Measurements from ENCODE around the gene NFAM1.

Gene NFAM1

DNA sequence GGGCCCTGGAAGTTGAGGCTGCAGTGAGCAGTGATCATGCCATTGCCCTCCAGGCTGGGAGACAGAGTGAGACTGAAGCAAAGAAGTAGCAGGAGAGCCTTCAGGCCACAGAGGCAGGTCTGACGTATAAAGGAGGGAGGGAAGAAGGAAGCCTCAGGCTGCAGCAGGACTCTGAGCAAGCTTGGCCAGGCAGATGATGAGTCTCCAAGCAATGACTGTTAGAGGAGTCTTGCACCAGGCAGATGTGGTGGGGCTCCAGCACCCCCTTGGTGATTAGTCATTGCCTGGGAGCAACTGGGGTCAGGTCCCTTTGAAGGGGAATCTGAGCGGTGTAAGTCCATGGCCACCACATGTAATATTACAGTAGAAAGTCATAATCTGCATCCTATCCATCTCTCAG lies 36.6 kb upstream of the NFAM1 start:
- DNase-seq (ENCODE audit: insufficient read length, low spot score) (no peak), FAIRE-seq (no peak)
- TF ChIP-seq, protein P1, sequence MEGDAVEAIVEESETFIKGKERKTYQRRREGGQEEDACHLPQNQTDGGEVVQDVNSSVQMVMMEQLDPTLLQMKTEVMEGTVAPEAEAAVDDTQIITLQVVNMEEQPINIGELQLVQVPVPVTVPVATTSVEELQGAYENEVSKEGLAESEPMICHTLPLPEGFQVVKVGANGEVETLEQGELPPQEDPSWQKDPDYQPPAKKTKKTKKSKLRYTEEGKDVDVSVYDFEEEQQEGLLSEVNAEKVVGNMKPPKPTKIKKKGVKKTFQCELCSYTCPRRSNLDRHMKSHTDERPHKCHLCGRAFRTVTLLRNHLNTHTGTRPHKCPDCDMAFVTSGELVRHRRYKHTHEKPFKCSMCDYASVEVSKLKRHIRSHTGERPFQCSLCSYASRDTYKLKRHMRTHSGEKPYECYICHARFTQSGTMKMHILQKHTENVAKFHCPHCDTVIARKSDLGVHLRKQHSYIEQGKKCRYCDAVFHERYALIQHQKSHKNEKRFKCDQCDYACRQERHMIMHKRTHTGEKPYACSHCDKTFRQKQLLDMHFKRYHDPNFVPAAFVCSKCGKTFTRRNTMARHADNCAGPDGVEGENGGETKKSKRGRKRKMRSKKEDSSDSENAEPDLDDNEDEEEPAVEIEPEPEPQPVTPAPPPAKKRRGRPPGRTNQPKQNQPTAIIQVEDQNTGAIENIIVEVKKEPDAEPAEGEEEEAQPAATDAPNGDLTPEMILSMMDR (IDR thresholded peaks at IDR 0.05; ENCODE audit: insufficient read depth, missing control alignments): no peak

DNA sequence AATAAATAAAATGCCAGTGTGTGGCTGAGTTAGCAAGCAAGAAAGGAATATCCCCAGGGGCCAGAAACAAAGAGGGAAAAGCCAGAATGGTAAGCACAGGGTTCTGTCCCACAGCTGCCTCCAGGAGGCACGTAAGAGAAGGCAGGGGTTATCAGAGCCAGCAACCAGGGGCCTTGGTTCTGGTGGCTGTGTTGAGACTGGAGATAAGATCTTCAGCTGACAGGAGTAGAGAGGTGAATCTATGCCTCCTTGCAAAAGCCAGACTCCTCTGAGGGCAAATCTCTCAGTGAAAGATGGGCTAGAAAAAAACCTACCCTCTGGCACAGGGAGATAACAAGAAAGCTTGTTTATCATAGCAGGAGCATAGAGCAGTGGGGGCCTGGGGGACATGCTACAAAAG lies 29.8 kb upstream of the NFAM1 start:
- TF ChIP-seq, protein P1 (IDR thresholded peaks at IDR 0.05; ENCODE audit: insufficient read depth, missing control alignments): no peak
- DNase-seq (ENCODE audit: insufficient read length, low spot score) (no peak), FAIRE-seq (no peak)

DNA sequence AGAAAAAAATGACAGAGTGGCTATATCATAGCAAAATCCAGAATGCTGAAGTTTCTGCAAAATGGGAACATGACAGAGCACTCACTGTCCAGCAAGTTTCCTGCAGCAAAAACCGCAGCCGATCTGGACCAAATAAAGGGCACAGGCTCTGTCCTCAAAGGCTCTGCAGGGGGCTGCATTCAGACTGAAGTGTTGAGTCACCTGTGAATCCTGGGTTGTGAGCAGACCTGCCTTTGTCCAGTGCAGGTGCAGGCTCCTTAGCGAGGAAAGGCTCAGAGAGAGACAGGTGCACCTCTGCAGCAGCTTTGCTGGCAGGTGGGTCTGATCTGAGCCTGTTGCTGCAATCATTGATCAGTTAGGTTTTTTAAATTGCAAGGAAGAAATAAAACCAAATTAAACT lies 29.3 kb upstream of the NFAM1 start:
- TF ChIP-seq, protein P1 (IDR thresholded peaks at IDR 0.05; ENCODE audit: insufficient read depth, missing control alignments): no peak
- FAIRE-seq (no peak), DNase-seq (ENCODE audit: insufficient read length, low spot score) (no peak)

DNA sequence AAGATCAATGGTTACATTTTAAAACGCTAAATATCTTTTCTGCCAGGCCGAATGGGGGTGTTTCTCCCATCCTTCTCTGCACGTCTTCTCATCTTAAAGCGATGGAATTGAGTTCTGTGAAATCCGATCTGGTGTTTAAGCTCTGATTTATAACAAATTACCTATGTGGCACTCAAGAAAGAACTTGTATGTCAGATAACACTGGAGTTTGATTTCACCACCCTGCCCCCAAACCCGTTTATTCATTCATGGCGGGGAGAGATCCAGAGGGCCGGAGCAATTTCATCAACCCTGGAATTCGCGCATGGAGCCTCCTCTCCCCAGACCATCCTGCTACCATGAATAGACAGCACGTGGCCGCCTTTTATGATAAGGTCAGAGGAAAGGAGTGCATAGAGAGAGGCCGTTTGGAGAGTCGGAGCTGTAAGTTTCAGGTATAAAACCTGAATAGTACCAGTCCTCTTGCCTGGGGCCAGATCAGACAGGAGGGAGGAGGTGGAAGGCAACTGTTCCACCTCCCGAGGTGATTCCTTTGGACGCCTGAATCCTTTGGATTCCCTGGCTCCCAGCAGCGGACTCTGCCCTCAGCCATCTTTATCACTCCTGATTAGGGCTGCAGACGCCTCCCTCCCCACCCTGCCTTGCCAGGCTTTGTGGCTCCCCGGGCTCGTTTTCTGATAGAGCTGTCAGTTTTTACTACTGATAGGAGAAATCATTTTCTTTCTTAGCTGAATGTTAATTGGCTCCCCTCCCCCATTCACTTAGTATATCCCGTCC lies 27.3 kb upstream of the NFAM1 start:
- FAIRE-seq (no peak), DNase-seq (ENCODE audit: insufficient read length, low spot score) (no peak)
- TF ChIP-seq, protein P1 (IDR thresholded peaks at IDR 0.05; ENCODE audit: insufficient read depth, missing control alignments): no peak

DNA sequence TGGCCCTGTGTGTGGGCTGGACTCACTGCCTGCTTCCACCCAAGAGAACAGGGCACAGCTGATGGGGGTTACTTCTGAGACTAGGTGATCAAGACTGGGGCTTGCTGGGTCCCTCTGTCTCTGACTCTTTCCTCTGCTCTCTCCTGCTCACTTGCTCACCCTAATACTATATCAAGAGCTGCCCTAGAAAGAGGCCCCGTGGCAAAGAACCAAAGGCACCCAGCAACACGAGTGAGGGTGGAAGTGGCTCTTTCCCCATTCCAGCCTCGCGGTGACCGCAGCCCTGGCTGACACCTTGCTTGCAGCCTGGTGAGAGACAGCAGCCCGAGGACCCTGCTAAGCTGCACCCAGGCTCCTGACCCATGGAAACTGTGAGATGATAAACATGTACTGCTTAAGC lies 20.7 kb upstream of the NFAM1 start:
- DNase-seq (ENCODE audit: insufficient read length, low spot score): no peak
- TF ChIP-seq, protein P1 (IDR thresholded peaks at IDR 0.05; ENCODE audit: insufficient read depth, missing control alignments): no peak
- no peak for FAIRE-seq

DNA sequence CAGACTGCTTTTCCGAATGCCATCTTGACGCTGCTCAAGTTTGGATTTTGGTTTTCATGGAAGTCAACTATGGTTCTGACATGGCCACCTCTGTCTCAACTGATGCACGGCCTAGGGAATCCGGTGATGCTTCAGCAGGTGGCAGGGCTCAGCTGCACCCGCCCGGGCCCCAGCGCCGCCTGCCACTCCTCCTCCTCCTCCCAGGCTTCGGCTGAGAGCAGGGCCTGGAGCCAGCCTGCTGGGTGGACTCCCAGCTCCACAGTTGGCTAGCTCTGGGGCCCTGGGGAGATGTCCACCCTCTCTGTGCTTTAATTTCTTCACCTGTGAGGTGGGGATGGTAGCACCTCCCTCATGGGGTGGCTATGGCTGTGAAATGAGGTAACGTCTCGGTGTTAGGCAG lies 20.3 kb upstream of the NFAM1 start:
- FAIRE-seq: no peak
- TF ChIP-seq, protein P1 (IDR thresholded peaks at IDR 0.05; ENCODE audit: insufficient read depth, missing control alignments): no peak

DNA sequence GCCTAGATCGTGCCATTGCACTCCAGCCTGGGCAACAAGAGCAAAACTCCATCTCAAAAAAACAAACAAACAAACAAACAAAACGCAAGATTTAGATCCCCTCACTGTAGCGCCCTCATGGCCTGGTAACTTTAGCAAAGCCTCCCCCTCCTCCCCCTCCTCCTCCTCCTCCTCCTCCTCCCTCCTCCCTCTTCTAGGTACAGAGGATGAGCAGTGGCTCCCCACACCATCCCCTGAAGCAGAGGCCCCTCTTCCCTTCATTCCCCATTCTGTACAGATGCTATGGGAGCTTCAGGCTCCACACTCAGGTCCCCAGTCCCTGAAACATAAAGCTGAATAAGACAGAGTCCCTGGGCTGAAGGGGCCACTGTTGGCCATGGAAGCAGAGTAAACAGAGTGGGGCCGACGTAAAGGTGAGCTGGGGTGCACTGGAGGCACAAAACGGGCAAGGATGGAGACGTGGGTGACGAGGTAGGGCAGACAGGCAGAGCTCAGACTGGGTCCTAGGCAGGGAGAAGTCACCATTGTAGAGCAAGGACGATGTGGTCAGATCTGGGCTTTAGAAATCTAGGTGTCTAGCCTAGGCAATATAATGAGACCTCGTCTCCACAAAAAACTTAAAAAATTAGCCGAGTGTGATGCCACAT lies 19.4 kb upstream of the NFAM1 start:
- no peak for DNase-seq (ENCODE audit: insufficient read length, low spot score)

More for the DNA sequence above, 20.3 kb upstream of the NFAM1 start:
- no peak for DNase-seq (ENCODE audit: insufficient read length, low spot score)

More for the DNA sequence above, 19.4 kb upstream of the NFAM1 start:
- FAIRE-seq: no peak
- TF ChIP-seq, protein P1 (IDR thresholded peaks at IDR 0.05; ENCODE audit: insufficient read depth, missing control alignments): no peak
